ENCODE data around the gene ADGRA3.

Gene ADGRA3

DNA sequence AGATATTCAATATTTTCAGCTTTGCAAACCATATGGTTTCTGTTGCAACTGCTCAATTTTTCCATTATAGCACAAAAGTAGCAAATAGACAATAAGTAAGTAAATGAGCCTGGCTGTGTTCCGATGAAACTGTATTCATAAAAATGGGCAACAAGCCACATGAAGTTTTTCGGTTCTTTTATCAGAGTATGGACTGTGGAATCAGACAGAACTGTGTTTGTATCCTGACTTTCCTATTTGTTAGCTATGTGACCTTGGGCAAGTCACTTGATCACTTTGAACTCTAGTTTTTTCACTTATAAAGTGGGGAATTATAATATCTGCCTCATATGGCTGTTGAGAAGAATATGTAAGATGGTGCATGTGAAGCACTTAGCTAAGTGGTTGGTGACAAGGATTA is 23.4 kb upstream of the ADGRA3 start (continued):
- no peak for TF ChIP-seq REST (tag by site-specific recombination; IDR thresholded peaks at IDR 0.05)

DNA sequence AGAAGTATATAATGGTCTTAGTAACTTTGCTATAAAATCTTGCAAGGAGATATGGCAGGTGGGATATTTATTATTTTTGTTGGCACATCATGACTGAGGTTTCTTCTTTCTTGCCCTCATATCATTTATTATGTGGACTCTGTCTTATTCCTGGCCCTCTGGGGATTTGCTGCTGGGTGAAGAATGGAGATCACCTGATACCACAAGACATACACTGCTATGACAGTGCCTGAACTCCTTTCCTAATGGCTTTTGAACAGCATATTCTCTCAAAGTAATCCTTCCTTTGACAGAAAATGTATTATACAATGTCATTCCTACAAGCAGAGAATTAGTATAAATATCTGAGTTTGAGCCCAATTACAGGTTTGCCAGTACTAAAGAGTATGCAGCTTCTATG is 22.0 kb upstream of the ADGRA3 start:
- ChIA-PET POLR2A (no interaction called here), CTCF (no interaction called here)
- no peaks in the 10 kb centered on the region for H3K36me3 ChIP-seq (ENCODE audit: control insufficient read depth in 2 of 2, insufficient read depth in 1 of 2, low read length in 2 of 2)
- H3K4me3 ChIP-seq (ENCODE audit: low read depth, low read length): no peak overlapping the region
- H3K9me3 ChIP-seq (ENCODE audit: control insufficient read depth, insufficient read depth, low read depth, low read length): no peaks in the 10 kb centered on the region
- H3K27ac ChIP-seq (ENCODE audit: extremely low read depth, low read depth, low read length): no peak overlapping the region
- TF ChIP-seq REPIN1 (tag by site-specific recombination; IDR thresholded peaks at IDR 0.05; ENCODE audit: low read depth): no peak
- no peak for TF ChIP-seq ZNF184 (tag by site-specific recombination; IDR thresholded peaks at IDR 0.05)
- no peak for TF ChIP-seq ZNF138 (tag by site-specific recombination; IDR thresholded peaks at IDR 0.05; ENCODE audit: borderline replicate concordance)
- TF ChIP-seq SETDB1 (IDR thresholded peaks at IDR 0.05; ENCODE audit: insufficient read length, low read length): no peak
- TF ChIP-seq ZNF211 (tag by site-specific recombination; IDR thresholded peaks at IDR 0.05; ENCODE audit: low read depth): no peak
- TF ChIP-seq ZNF792 (tag by site-specific recombination; IDR thresholded peaks at IDR 0.05): no peak
- TF ChIP-seq, protein P1, sequence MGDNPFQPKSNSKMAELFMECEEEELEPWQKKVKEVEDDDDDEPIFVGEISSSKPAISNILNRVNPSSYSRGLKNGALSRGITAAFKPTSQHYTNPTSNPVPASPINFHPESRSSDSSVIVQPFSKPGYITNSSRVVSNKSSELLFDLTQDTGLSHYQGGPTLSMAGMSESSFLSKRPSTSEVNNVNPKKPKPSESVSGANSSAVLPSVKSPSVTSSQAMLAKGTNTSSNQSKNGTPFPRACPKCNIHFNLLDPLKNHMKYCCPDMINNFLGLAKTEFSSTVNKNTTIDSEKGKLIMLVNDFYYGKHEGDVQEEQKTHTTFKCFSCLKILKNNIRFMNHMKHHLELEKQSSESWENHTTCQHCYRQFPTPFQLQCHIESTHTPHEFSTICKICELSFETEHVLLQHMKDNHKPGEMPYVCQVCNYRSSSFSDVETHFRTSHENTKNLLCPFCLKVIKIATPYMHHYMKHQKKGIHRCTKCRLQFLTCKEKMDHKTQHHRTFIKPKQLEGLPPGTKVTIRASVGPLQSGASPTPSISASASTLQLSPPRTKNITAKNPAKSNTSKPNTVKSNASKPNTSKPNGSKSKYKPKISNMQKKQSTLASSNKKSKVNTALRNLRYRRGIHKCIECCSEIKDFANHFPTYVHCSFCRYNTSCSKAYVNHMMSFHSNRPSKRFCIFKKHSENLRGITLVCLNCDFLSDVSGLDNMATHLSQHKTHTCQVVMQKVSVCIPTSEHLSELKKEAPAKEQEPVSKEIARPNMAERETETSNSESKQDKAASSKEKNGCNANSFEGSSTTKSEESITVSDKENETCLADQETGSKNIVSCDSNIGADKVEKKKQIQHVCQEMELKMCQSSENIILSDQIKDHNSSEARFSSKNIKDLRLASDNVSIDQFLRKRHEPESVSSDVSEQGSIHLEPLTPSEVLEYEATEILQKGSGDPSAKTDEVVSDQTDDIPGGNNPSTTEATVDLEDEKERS (tag by site-specific recombination; IDR thresholded peaks at IDR 0.05): no peak
- no peak for TF ChIP-seq BCL6B (tag by site-specific recombination; IDR thresholded peaks at IDR 0.05)
- TF ChIP-seq ZNF292 (tag by site-specific recombination; IDR thresholded peaks at IDR 0.05; ENCODE audit: borderline replicate concordance, low read depth): no peak
- TF ChIP-seq ZNF133 (tag by site-specific recombination; IDR thresholded peaks at IDR 0.05): no peak
- no peak for TF ChIP-seq RBAK (tag by site-specific recombination; IDR thresholded peaks at IDR 0.05)
- TF ChIP-seq GLI4 (tag by site-specific recombination; IDR thresholded peaks at IDR 0.05): no peak
- TF ChIP-seq ZNF16 (tag by site-specific recombination; IDR thresholded peaks at IDR 0.05; ENCODE audit: low read depth): no peak
- no peak for TF ChIP-seq ZNF350 (tag by site-specific recombination; IDR thresholded peaks at IDR 0.05)
- TF ChIP-seq ZNF626 (tag by site-specific recombination; IDR thresholded peaks at IDR 0.05): no peak
- TF ChIP-seq ZNF677 (tag by site-specific recombination; IDR thresholded peaks at IDR 0.05): no peak
- no peaks in the 10 kb centered on the region for H3K4me1 ChIP-seq (ENCODE audit: control insufficient read depth, insufficient read depth, low read length)

GRCh38 chr4:22534374-22534773 is 18.5 kb upstream of the ADGRA3 start:
- no peak for TF ChIP-seq ZBTB7A (tag by site-specific recombination; IDR thresholded peaks at IDR 0.05; ENCODE audit: low read depth)
- peak; percentile 36; the same call in 1 of the 2 replicates for TF ChIP-seq TRIM28 (IDR thresholded peaks at IDR 0.05; ENCODE audit: borderline replicate concordance, low read length)
- Histone ChIP-seq H3K27ac (ENCODE audit: extremely low read depth, low read depth, low read length) (no peak overlapping the region), H3K4me1 (ENCODE audit: control insufficient read depth, insufficient read depth, low read length) (no peaks in the 10 kb centered on the region), H3K36me3 (ENCODE audit: control insufficient read depth in 2 of 2, insufficient read depth in 1 of 2, low read length in 2 of 2) (no peaks in the 10 kb centered on the region), H3K4me3 (ENCODE audit: low read depth, low read length) (no peak overlapping the region), H3K9me3 (ENCODE audit: control insufficient read depth, insufficient read depth, low read depth, low read length) (no peaks in the 10 kb centered on the region)
- CTCF ChIA-PET: no interaction called here
- POLR2A ChIA-PET: no interaction called here

Measured in HEK293 (cell line).